ENCODE data around the gene DSTN.

DNA sequence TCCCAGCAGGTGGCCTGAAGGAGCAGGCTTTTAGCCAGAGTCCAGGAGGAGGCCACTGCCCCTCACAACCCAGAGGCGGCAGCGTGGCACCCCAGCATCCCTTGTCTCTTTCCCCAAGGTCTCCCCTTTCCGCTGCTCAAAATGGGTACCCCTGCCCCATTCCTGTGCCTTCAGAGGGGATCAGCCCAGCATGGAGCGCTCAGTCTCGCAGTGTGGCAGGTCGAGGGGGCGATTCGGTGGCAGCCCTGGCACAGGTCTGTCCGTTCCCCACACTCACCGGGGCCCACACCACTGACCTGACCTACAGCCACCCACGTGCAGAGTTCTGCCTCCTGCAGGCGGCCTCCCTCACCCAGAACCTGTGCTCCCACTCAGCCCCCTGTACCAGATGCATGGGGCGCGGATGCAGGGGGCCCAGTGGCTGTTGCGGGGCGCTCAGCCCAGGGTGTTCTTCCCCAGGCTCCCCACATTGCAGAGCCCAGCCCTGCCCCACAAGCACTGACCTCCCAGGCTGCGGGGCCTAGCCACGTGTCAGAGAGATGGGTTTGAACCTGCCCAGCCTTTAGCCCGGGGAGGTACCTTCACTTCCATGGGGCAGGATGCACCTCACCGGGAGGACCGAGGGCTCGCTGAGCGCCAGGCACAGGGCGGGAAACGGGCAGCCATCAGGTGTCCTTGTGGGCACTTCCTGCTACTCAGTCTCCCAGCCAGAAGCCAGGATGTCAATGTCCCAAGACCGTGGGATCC, 41.8 kb downstream of the DSTN start:
- TF ChIP-seq POLR2A (IDR thresholded peaks at IDR 0.05) (peak; percentile 2), CTCF (IDR thresholded peaks at IDR 0.05) (peak in 3 of 4 donors; percentile 47 to 54 (median 48))
